Measurements from ENCODE around the gene RHBG.
"Not testable (repeated sequence)": the region's sequence is repeated elsewhere in the genome, so short reads cannot be mapped to it uniquely, and the experiment has no call there.

Gene RHBG

GRCh38 chr1:156365754-156366153, 3.3 kb upstream of the RHBG start:
- no peak for DNase-seq

- DNase-seq = no peak
Measured at GRCh38 chr1:156366378-156367166, 2.4 kb upstream of the RHBG start.

GRCh38 chr1:156367383-156368156, 1.4 kb upstream of the RHBG start:
- no peak for DNase-seq

- DNase-seq = no peak
Measured at GRCh38 chr1:156368157-156368658, 803 bp upstream of the RHBG start.

- not testable (repeated sequence) for DNase-seq
Measured at GRCh38 chr1:156369685-156370286, 775 bp downstream of the RHBG start.

- peak; percentile 25 for DNase-seq
Measured at GRCh38 chr1:156371553-156372264, 2.7 kb downstream of the RHBG start.

- no peak for DNase-seq
Measured at GRCh38 chr1:156372265-156372586, 3.2 kb downstream of the RHBG start.

- DNase-seq = no peak
Measured at GRCh38 chr1:156372876-156373275, 3.9 kb downstream of the RHBG start.

- DNase-seq = no peak
Measured at GRCh38 chr1:156373546-156373945, 4.5 kb downstream of the RHBG start.

- DNase-seq = peak; percentile 35
Measured at GRCh38 chr1:156376146-156376545, 7.1 kb downstream of the RHBG start.

GRCh38 chr1:156376958-156377919, 8.2 kb downstream of the RHBG start:
- no peak for DNase-seq

GRCh38 chr1:156378557-156378956, 9.5 kb downstream of the RHBG start:
- no peak for DNase-seq

GRCh38 chr1:156379420-156380165, 10.6 kb downstream of the RHBG start:
- peak; percentile 45 for DNase-seq

- no peak for DNase-seq
Measured at GRCh38 chr1:156382561-156382960, 13.6 kb downstream of the RHBG start.

- DNase-seq = peak; percentile 46
Measured at GRCh38 chr1:156383023-156383422, 14.0 kb downstream of the RHBG start.

- DNase-seq = no peak
Measured at GRCh38 chr1:156384007-156384406, 15.0 kb downstream of the RHBG start.

GRCh38 chr1:156384658-156385057, 15.6 kb downstream of the RHBG start:
- no peak for DNase-seq

- DNase-seq = peak; percentile 69
Measured at GRCh38 chr1:156385534-156386031, 16.6 kb downstream of the RHBG start.

- no peak for DNase-seq
Measured at GRCh38 chr1:156386134-156386901, 17.3 kb downstream of the RHBG start.

Data from fibroblast of upper back skin (primary cell).